ENCODE data around the gene NEK1.

DNA sequence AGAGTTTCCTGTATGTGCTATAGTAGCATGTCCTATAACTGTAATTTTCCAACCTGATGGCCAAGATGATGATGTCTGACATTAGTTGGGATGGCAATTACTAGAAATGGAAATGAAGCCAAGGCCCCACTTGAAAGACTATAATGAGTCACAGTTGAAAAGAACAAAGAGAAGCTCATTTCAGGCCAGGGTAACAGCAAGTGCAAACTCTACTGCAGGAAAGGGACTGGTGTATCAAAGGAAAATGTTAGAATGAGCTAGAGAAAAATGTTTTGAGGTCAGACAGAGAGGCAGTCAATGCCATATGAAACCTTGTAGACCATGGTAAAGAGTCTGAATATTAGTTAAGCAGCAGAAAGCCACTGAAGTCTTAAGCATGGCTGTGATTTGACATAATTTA lies 195.4 kb downstream of the NEK1 start:
- TF ChIP-seq POLR2A (IDR thresholded peaks at IDR 0.05), result no peak
- TF ChIP-seq, protein P1, sequence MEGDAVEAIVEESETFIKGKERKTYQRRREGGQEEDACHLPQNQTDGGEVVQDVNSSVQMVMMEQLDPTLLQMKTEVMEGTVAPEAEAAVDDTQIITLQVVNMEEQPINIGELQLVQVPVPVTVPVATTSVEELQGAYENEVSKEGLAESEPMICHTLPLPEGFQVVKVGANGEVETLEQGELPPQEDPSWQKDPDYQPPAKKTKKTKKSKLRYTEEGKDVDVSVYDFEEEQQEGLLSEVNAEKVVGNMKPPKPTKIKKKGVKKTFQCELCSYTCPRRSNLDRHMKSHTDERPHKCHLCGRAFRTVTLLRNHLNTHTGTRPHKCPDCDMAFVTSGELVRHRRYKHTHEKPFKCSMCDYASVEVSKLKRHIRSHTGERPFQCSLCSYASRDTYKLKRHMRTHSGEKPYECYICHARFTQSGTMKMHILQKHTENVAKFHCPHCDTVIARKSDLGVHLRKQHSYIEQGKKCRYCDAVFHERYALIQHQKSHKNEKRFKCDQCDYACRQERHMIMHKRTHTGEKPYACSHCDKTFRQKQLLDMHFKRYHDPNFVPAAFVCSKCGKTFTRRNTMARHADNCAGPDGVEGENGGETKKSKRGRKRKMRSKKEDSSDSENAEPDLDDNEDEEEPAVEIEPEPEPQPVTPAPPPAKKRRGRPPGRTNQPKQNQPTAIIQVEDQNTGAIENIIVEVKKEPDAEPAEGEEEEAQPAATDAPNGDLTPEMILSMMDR (IDR thresholded peaks at IDR 0.05), result no peak
